HG02571 (cell line): ENCODE results near the gene JPT1.

ENCODE experiments used
- ATAC-seq: cut with Tn5 transposase; IDR thresholded peaks from one replicate; pipeline ENCODE4 v1.9.1; 2021; ENCODE audit warnings: mild to moderate bottlenecking, moderate library complexity; ENCODE audit not compliant: unreplicated experiment

JPT1 gene

DNA sequence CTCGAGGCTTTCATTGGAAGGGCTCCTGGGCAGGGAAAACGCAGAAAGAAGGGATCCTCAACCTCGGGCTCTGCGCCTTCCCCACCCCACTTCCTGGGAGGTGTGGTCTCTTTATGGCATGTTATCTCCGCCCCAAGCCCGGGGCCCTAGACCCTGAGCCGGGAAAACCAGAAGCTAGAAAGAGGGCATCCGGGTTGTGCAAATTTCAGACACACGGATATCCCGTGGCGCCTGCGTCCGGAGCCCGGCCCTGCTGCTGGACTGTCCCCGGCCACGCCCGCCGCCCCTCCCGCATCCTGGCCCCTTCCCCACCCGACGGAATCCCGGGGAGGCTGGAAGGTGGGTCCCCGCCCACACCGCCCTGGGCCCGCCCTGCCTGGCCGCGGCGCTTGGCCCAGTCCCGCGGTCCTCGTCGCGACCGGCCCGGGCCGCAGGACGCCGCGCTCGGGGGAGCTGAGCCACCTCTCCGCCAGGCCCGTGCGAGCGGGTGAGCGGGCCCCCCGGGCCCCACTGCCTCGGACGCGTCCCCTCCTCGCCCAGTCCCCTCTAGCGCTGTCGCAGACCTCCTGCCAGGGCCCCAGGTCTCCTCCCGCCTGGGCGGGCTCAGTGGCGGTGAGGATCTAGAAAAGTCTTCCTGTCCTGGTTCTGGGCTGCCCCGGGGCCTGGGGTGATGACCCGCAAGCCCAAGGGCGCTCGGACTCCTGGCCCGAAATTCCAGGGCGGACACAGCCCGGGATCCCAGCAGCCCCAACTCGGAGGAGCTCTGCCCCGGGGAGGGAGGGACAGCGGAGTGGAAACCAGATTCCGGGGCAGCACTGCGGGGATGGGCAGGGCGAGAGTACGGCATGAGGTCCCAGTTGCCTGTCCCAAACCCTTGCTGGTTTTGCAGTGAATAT lies 66.5 kb downstream of the JPT1 start, which contains the start of gene SLC16A5:
Gene SLC16A5 (plus strand): TSS at position 397 of the 896 bp plus-strand sequence. CDS start 5,683 bp downstream, outside the sequence.
- ATAC-seq: no peak

DNA sequence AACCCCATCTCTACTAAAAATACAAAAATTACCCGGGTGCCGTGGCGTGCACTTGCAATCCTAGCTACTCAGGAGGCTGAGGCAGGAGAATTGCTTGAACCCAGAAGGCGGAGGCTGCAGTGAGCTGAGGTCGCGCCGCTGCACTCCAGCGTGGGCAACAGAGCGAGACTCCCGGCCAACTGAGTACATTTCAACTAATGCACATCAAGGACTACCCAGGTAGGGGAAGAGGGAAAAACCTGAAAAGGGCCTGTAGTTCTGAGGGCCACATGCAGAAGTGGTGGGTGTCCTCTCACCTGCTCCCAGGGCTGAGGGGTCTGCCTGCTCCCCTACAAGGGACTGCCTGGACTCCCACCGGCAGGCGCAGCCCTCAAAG lies 67.1 kb downstream of the JPT1 start:
- ATAC-seq: no peak

DNA sequence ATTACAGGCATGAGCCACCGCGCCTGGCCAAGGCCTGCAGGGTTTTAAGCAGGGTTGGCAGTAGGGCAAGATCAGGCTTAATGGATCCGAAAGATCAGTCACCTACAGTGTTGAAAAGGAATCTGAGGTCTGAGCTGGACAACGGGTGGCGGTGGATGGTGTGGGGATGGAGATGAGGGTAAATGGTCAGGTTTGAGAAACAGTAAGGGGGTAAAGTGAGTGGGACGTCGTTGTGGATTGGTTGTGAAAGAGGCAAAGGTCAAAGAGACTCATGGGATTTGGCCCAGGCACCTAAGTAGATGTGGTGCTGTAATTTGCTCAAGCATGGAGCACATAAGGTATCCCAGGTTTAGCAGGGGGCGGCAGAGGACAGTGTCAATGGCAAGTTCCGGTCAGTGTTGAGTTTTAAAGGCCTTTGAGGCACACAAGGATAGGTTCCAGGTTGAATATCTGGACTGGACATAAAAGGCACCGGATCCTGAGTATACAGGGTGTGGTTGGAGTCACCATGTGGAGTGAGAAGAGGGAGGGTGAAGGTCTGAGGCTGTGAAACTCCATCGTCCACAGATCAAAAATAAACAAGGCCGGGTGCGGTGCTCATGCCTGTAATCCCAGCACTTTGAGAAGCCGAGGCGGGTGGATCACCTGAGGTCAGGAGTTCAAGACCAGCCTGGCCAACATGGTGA lies 67.7 kb downstream of the JPT1 start:
- ATAC-seq: no peak
